ENCODE data around the gene UTF1.

UTF1 gene

DNA sequence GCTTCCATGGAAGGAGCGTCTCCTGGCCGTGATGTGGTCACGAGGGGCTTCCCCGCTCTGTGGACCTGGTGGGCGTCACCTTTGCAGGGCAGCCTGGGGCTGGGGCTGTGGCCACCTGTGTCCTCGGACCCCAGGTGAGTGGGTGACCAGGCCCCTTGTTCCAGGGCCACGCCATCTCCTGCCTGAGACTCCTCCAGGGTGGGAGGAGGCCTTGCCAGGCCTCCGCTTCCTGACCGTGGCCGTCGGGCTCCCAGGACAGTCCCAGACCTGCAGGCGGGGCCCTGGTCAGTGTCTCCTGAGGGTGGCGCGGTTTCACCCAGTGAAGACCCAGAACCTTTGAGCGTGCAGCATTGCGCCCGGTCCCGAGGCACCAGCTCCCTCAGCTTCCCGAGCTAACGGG, 20.4 kb upstream of the UTF1 start:
- H4K20me1 ChIP-seq (ENCODE audit: control insufficient read depth, insufficient read depth, low read depth, low read length): no peaks in the 10 kb centered on the region
- H3K4me1 ChIP-seq (ENCODE audit: control insufficient read depth, low read length): no peaks in the 10 kb centered on the region
- H3K4me2 ChIP-seq (ENCODE audit: low read length): no peak overlapping the region
- H3K9me3 ChIP-seq (ENCODE audit: control insufficient read depth, insufficient read depth, low read length): peaks cover 18% of the 10 kb centered on the region
- TF ChIP-seq, protein P1, sequence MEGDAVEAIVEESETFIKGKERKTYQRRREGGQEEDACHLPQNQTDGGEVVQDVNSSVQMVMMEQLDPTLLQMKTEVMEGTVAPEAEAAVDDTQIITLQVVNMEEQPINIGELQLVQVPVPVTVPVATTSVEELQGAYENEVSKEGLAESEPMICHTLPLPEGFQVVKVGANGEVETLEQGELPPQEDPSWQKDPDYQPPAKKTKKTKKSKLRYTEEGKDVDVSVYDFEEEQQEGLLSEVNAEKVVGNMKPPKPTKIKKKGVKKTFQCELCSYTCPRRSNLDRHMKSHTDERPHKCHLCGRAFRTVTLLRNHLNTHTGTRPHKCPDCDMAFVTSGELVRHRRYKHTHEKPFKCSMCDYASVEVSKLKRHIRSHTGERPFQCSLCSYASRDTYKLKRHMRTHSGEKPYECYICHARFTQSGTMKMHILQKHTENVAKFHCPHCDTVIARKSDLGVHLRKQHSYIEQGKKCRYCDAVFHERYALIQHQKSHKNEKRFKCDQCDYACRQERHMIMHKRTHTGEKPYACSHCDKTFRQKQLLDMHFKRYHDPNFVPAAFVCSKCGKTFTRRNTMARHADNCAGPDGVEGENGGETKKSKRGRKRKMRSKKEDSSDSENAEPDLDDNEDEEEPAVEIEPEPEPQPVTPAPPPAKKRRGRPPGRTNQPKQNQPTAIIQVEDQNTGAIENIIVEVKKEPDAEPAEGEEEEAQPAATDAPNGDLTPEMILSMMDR (IDR thresholded peaks at IDR 0.05; ENCODE audit: low read depth, low read length, poor library complexity, severe bottlenecking): no peak
- no peak for TF ChIP-seq EZH2phosphoT487 (IDR thresholded peaks at IDR 0.05; ENCODE audit: borderline replicate concordance, low read length)
- H3K9me2 ChIP-seq (replicated peaks; ENCODE audit: control insufficient read depth, low read length): no peaks in the 10 kb centered on the region
- H3K27me3 ChIP-seq (ENCODE audit: control insufficient read depth, low read length): no peaks in the 10 kb centered on the region
- no peak overlapping the region for H3K27ac ChIP-seq (ENCODE audit: low read depth, low read length)
- H3K4me3 ChIP-seq (ENCODE audit: low read length): no peak overlapping the region
- no peaks in the 10 kb centered on the region for H3K36me3 ChIP-seq (ENCODE audit: control insufficient read depth, low read length)
- H3F3A ChIP-seq (ENCODE audit: control insufficient read depth, insufficient read depth): no peaks in the 10 kb centered on the region
- H3K79me2 ChIP-seq (ENCODE audit: control insufficient read depth, low read length): no peaks in the 10 kb centered on the region

DNA sequence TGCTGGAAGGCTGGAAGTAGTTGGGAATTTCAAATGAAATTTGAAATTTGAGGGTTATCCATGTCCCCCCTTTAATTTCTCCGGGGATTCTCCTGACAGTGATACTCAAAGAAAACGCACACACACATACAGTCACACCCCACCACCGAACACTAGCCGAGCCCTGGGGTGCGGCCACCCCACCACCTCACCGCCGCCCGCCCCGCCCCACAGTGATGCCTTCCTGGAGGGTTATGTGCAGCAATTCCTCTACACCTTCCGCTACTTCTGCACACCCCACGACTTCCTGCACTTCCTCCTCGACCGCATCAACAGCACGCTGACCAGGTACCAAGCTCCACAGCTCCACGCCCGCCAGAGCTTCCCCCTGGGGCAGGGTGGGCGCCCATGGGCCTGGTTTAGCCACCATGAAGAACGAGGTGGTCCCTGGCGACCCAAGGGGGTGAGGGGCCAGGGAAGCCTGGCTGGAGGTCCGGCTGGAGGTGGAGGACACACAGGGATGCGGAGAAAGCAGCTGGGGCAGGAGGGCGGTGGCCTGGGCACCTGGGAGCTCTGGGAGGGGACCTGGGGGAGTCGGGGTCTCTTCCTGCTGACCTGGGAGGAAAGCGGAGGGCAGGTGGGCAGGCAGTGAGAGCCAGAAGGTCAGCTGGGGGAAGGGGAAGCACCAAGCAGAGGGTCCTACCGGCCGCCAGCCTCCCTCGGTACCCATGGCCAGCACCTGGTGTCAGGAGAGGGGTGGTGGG, 19.4 kb upstream of the UTF1 start:
- no peaks in the 10 kb centered on the region for H3K27me3 ChIP-seq (ENCODE audit: control insufficient read depth, low read length)
- no peaks in the 10 kb centered on the region for H3K9me2 ChIP-seq (replicated peaks; ENCODE audit: control insufficient read depth, low read length)
- H3K27ac ChIP-seq (ENCODE audit: low read depth, low read length): no peak overlapping the region
- no peaks in the 10 kb centered on the region for H3K36me3 ChIP-seq (ENCODE audit: control insufficient read depth, low read length)
- no peaks in the 10 kb centered on the region for H3F3A ChIP-seq (ENCODE audit: control insufficient read depth, insufficient read depth)
- H3K4me2 ChIP-seq (ENCODE audit: low read length): no peak overlapping the region
- no peaks in the 10 kb centered on the region for H3K79me2 ChIP-seq (ENCODE audit: control insufficient read depth, low read length)
- H4K20me1 ChIP-seq (ENCODE audit: control insufficient read depth, insufficient read depth, low read depth, low read length): no peaks in the 10 kb centered on the region
- peaks cover 18% of the 10 kb centered on the region for H3K9me3 ChIP-seq (ENCODE audit: control insufficient read depth, insufficient read depth, low read length)
- H3K4me1 ChIP-seq (ENCODE audit: control insufficient read depth, low read length): no peaks in the 10 kb centered on the region
- no peak overlapping the region for H3K4me3 ChIP-seq (ENCODE audit: low read length)
- no peak for TF ChIP-seq EZH2phosphoT487 (IDR thresholded peaks at IDR 0.05; ENCODE audit: borderline replicate concordance, low read length)
- TF ChIP-seq, protein P1 (IDR thresholded peaks at IDR 0.05; ENCODE audit: low read depth, low read length, poor library complexity, severe bottlenecking): no peak

DNA sequence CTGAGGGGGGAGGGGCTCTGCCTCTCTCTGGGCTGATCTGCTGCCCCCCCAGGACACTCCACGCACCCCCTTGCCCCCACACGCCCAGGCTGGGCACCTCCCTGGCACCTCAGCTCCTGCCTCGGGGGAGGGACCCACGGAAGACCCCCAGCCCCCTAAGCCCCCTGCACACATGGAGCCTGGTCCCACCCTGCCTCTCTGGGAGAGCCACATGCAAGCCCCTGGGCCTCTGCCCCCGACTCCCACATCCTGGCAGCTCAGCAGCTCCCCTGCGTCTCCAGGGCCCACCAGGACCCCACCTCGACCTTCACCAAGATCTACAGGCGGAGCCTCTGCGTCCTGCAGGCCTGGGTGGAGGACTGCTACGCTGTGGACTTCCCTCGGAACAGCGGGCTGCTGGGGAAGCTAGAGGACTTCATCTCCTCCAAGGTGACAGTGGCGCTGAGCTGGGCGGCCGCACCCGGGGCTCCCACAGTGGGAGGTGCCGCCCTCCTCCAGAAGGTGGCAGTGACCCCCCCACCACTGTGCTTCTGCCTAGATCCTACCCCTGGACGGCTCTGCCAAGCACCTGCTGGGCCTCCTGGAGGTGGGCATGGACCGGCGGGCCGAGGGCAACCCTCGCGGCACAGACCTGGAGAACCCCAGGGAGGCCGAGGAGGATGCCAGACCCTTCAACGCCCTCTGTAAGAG, 18.7 kb upstream of the UTF1 start:
- TF ChIP-seq, protein P1 (IDR thresholded peaks at IDR 0.05; ENCODE audit: low read depth, low read length, poor library complexity, severe bottlenecking): no peak
- no peak for TF ChIP-seq EZH2phosphoT487 (IDR thresholded peaks at IDR 0.05; ENCODE audit: borderline replicate concordance, low read length)
- Histone ChIP-seq H3F3A (ENCODE audit: control insufficient read depth, insufficient read depth) (no peaks in the 10 kb centered on the region), H3K4me2 (ENCODE audit: low read length) (no peak overlapping the region), H3K4me1 (ENCODE audit: control insufficient read depth, low read length) (no peaks in the 10 kb centered on the region), H3K79me2 (ENCODE audit: control insufficient read depth, low read length) (no peaks in the 10 kb centered on the region), H3K4me3 (ENCODE audit: low read length) (no peak overlapping the region), H3K27me3 (ENCODE audit: control insufficient read depth, low read length) (no peaks in the 10 kb centered on the region), H3K9me3 (ENCODE audit: control insufficient read depth, insufficient read depth, low read length) (peaks cover 18% of the 10 kb centered on the region), H3K9me2 (replicated peaks; ENCODE audit: control insufficient read depth, low read length) (no peaks in the 10 kb centered on the region), H3K36me3 (ENCODE audit: control insufficient read depth, low read length) (no peaks in the 10 kb centered on the region), H4K20me1 (ENCODE audit: control insufficient read depth, insufficient read depth, low read depth, low read length) (no peaks in the 10 kb centered on the region), H3K27ac (ENCODE audit: low read depth, low read length) (no peak overlapping the region)

Measured in DOHH2 (cell line).